Spleen (tissue), 11 donors: ENCODE measurements around the gene THOC7. TPM values are rescaled to one million over a fixed set of nuclear protein-coding genes. Genes with fewer than 3 reads are reported as not detected.
A peak's percentile ranks its signal among the peaks of the same experiment; 100 is the strongest.

ENCODE experiments used
- DNase-seq: peaks from one replicate; pipeline ENCODE4 v3.0.0-alpha.2; 2020
- H3K27ac ChIP-seq, 8 donors: fragments of 200-600 bp; sonication (generic) in 7 of 8; 1 replicate in 4 of 8; 2 replicates in 4 of 8; pipeline versions ENCODE4 v1.5.0 to v1.8.0; 2016 to 2021; ENCODE audit warnings: inconsistent platforms in 4 of 8, mild to moderate bottlenecking in 4 of 8, moderate library complexity in 1 of 8
- H3K27me3 ChIP-seq, 7 donors: fragments of 200-600 bp; sonication (generic) in 6 of 7; replicated peaks in 1 of 7; 1 replicate in 4 of 7; 2 replicates in 3 of 7; pipeline versions ENCODE4 v1.5.0 to v1.8.0; 2016 to 2021; ENCODE audit warnings: inconsistent platforms in 3 of 7, mild to moderate bottlenecking in 1 of 7
- H3K36me3 ChIP-seq, 6 donors: fragments of 200-600 bp; sonication (generic) in 5 of 6; 1 replicate in 4 of 6; 2 replicates in 2 of 6; pipeline versions ENCODE4 v1.5.0 to v1.8.0; 2016 to 2021; ENCODE audit warnings: inconsistent platforms in 2 of 6
- H3K4me1 ChIP-seq, 6 donors: fragments of 200-600 bp; sonication (generic) in 5 of 6; 1 replicate in 3 of 6; 2 replicates in 3 of 6; pipeline versions ENCODE4 v1.5.0 to v1.8.0; 2016 to 2021; ENCODE audit warnings: inconsistent platforms in 3 of 6
- H3K4me3 ChIP-seq, 8 donors: fragments of 200-600 bp; sonication (generic) in 7 of 8; 1 replicate in 4 of 8; 2 replicates in 4 of 8; pipeline versions ENCODE4 v1.5.0 to v1.8.0; 2016 to 2021; ENCODE audit warnings: inconsistent platforms in 4 of 8, mild to moderate bottlenecking in 4 of 8, moderate library complexity in 2 of 8
- H3K9me3 ChIP-seq, 8 donors: fragments of 200-600 bp; sonication (generic) in 7 of 8; 1 replicate in 4 of 8; 2 replicates in 4 of 8; pipeline versions ENCODE4 v1.5.0 to v1.8.0; 2016 to 2021; ENCODE audit warnings: inconsistent platforms in 4 of 8
- CTCF ChIP-seq, 11 experiments: fragments of 200-600 bp in 7 of 11; fragments of 450-650 bp in 4 of 11; sonication (generic) in 4 of 11; IDR thresholded peaks in 8 of 11; conservative IDR thresholded peaks in 3 of 11; 1 replicate in 7 of 11; 2 replicates in 4 of 11; pipeline versions ENCODE4 v1.4.0 to v1.8.0; 2016 to 2021; ENCODE audit warnings: antibody characterized with exemption in 11 of 11, inconsistent platforms in 4 of 11, mild to moderate bottlenecking in 1 of 11
- POLR2A ChIP-seq, 3 donors: fragments of 450-650 bp; IDR thresholded peaks; one replicate each; pipeline ENCODE4 v1.5.1; 2017; ENCODE audit warnings: antibody characterized with exemption in 3 of 3, mild to moderate bottlenecking in 1 of 3
- POLR2AphosphoS5 ChIP-seq, 3 donors: sonication (generic); formaldehyde crosslinking; IDR thresholded peaks; one replicate each; pipeline ENCODE4 v1.5.1; 2017; ENCODE audit warnings: antibody characterized with exemption in 3 of 3
- WGBS, 5 donors: extraction: QIAGEN DNeasy Blood & Tissue Kit in 3 of 5; methylation state at CpG; one replicate each; pipeline versions ENCODE4 v1.1.5 to v1.1.7; 2013 to 2018; 5-methylcytosine and 5-hydroxymethylcytosine counted together
- intact Hi-C: fragments of 100-400 bp; cut with DNase I; formaldehyde crosslinking; loops from one replicate; pipeline ENCODE4 v1.15.0; 2023; ENCODE audit warnings: low total_unique reads
- polyA plus RNA-seq, 3 donors: library from polyadenylated mRNA; stranded (reverse); fragments of 200-250 nt; gene quantifications; one replicate each; pipeline ENCODE4 v1.2.1, GENCODE V29; 2013
- total RNA-seq, 7 donors: library from RNA; depleted of rRNA in 3 of 7; stranded (reverse); fragments of >200 nt in 3 of 7; fragmentation: NEBNext Ultra II Directional in 4 of 7; extraction: Animal tissue kit (Norgen Biotek cat#: 25700) in 4 of 7; gene quantifications; one replicate each; pipeline versions ENCODE4 v1.1.0 to v1.2.1, GENCODE V29; 2016 to 2021
- donor health status: healthy with polysubstance abuse.
- donor health status: DM: no; HTN: no; CAD: no; lungs with moderate emphysema.
- donor health status: DM: no; HTN: no; CAD: no.
- donor health status: Bipolar disorder and iron deficiency.
- donor health status: healthy.
- donor health status: DM: no; HTN: no; CAD: no.
- donor health status: DM: yes; HTN: yes; CAD: no.

Gene THOC7
- total and polyA plus RNA-seq, 10 donors, result 23.8 to 74.6 (median 39.0) TPM

DNA sequence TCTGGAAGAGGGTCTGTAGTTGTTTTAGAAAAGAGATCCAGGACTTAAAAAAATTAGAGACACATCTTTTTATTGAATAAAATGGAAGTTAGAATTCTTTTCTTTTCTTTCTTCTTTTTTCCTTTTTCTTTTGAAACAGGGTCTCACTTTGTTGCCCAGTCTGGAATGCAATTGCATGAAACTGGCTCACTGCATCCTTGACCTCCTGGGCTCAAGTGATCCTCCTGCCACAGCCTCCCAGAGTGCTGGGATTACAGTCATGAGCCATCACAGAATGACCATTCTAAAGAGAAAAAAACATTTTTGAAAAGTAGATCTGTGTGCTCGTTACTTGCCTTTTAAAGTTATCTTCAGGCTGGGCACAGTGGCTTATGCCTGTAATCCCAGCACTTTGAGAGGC lies 3.6 kb upstream of the THOC7 start:
- Histone ChIP-seq H3K27me3 (no peaks in the 10 kb centered on the region), H3K27ac (no peak overlapping the region), H3K4me1 (peaks cover 4 to 74% (median 42%) of the 10 kb centered on the region in 6 donors), H3K9me3 (no peaks in the 10 kb centered on the region), H3K4me3 (no peak overlapping the region), H3K36me3 (peaks cover 0 to 6% (median 0%) of the 10 kb centered on the region in 6 donors)
- intact Hi-C loops, result no loop called here
- no peak for DNase-seq
- TF ChIP-seq CTCF (IDR thresholded peaks at IDR 0.05 in 8 of 11, conservative IDR thresholded peaks at IDR 0.05 in 3 of 11), result no peak
- TF ChIP-seq POLR2AphosphoS5 (IDR thresholded peaks at IDR 0.05), result no peak
- no peak for TF ChIP-seq POLR2A (IDR thresholded peaks at IDR 0.05)
- 91 to 100% (median 96%) methylated on average over 1 of the region's 1 CpG for WGBS, 5 donors

DNA sequence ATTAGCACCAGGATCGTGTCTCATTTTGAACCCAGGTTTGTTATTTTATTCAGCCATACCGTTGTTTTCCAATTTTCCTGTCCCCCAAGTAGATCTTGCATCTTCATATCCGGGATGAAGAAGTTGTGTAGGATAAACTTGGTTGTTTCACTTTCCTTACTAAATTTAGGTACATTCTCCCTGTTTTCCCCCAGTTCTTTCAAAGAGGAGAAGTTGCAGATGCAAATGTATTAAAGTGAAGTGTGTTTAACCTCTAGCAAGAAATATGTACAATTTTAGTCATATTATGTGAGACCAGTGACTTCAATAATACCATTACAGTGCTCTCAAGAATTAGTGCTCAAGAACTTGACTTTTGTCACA lies 1.3 kb upstream of the THOC7 start:
- Histone ChIP-seq H3K27me3 (no peaks in the 10 kb centered on the region), H3K36me3 (peaks cover 0 to 6% (median 0%) of the 10 kb centered on the region in 6 donors), H3K27ac (peak overlapping the region; percentile 77 to 97 (median 96)), H3K9me3 (no peaks in the 10 kb centered on the region), H3K4me1 (peaks cover 4 to 68% (median 36%) of the 10 kb centered on the region in 6 donors), H3K4me3 (peak overlapping the region; percentile 80 to 97 (median 86))
- WGBS, 5 donors, result 1 to 7% (median 3%) methylated on average over 3 of the region's 3 CpGs
- no peak for TF ChIP-seq CTCF (IDR thresholded peaks at IDR 0.05 in 8 of 11, conservative IDR thresholded peaks at IDR 0.05 in 3 of 11)
- no peak for TF ChIP-seq POLR2AphosphoS5 (IDR thresholded peaks at IDR 0.05)
- no peak for TF ChIP-seq POLR2A (IDR thresholded peaks at IDR 0.05)
- intact Hi-C loops, result no loop called here
- DNase-seq, result no peak

DNA sequence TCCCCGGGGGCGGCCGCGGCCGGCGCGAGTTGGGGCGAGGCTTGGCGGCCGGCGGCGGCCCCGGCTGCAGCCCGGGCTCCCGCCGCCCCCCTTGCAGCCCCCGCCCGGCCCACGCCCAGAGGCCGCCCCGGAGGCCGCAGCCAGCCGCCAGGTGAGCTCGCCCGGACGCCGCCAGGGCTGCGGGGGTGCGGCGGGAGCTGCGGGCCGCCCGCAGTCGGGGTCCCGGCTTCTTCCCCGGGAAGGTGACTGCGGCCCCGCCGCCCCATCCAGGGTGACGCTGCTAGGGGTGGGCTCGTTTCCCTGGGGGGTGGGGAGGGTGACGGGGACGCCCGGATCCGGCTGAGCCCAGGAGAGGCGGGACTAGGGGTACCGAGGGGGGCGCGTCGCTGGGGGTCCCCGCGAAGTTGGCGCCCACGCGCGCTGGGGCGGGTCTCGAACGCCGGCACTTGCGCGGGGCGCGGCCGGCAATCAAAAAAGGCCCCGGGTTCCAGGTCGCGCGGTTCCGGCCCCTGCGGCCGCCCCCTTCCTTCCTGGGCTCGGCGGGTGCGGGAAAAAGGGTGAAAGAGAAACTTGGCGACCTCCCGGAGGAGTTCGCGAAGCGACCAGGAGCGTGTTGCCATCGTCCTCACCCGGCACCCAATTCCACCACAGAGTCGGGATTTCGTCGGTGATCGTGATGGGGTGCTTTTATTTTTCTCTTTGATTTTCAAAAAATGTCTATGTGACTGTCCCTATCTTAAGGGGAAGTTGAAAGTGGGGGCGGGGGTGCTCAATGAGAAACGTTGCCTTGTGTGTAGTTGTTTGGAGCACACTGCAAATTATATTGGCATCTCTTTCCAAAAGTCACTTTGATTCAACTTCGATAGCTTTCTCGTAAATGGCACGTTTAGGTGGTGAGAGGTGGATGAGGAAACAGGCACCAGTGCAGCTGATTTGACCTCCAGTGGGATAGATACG lies 681 bp upstream of the THOC7 start:
- intact Hi-C loops, result no loop called here
- peak overlapping the region; percentile 80 to 97 (median 86) for H3K4me3 ChIP-seq
- peaks cover 0 to 6% (median 0%) of the 10 kb centered on the region in 6 donors for H3K36me3 ChIP-seq
- H3K9me3 ChIP-seq, result no peaks in the 10 kb centered on the region
- no peaks in the 10 kb centered on the region for H3K27me3 ChIP-seq
- WGBS, 5 donors, result 0 to 1% (median 0%) methylated on average over 25 to 93 of the region's 93 CpGs
- TF ChIP-seq CTCF (IDR thresholded peaks at IDR 0.05 in 8 of 11, conservative IDR thresholded peaks at IDR 0.05 in 3 of 11), result no peak
- TF ChIP-seq POLR2AphosphoS5 (IDR thresholded peaks at IDR 0.05), result peak in 2 of 3 donors; percentile 56 to 67
- H3K27ac ChIP-seq, result peak overlapping the region; percentile 77 to 97 (median 96)
- DNase-seq, result peak; percentile 90
- peaks cover 4 to 65% (median 33%) of the 10 kb centered on the region in 6 donors for H3K4me1 ChIP-seq

GRCh38 chr3:63862804-63863149 lies 828 bp downstream of the THOC7 start:
- no peak for DNase-seq
- WGBS, 5 donors, result 23 to 26% (median 24%) methylated on average over 5 of the region's 5 CpGs
- Histone ChIP-seq H3K27ac (peak overlapping the region in 6 of 8 donors; percentile 88 to 97 (median 94)), H3K36me3 (peaks cover 0 to 5% (median 0%) of the 10 kb centered on the region in 6 donors), H3K4me3 (peak overlapping the region; percentile 61 to 97 (median 85)), H3K4me1 (peaks cover 4 to 69% (median 27%) of the 10 kb centered on the region in 6 donors), H3K27me3 (no peaks in the 10 kb centered on the region), H3K9me3 (no peaks in the 10 kb centered on the region)
- intact Hi-C loops, result no loop called here
- no peak for TF ChIP-seq POLR2AphosphoS5 (IDR thresholded peaks at IDR 0.05)
- no peak for TF ChIP-seq CTCF (IDR thresholded peaks at IDR 0.05 in 8 of 11, conservative IDR thresholded peaks at IDR 0.05 in 3 of 11)
- TF ChIP-seq POLR2A (IDR thresholded peaks at IDR 0.05), result no peak
